Nephron (organoid): ENCODE data around the gene GMEB2.

Experiments used
- H3K27ac Mint-ChIP-seq, 3 experiments: 2 replicates each; pipeline ENCODE4 v1.8.0; 2020; ENCODE audit warnings: mixed read lengths in 3 of 3, mild to moderate bottlenecking in 2 of 3, moderate library complexity in 1 of 3
- H3K27me3 Mint-ChIP-seq: 2 replicates; pipeline ENCODE4 v1.8.0; 2021; ENCODE audit warnings: low read depth, mild to moderate bottlenecking, moderate library complexity, mixed read lengths
- H3K36me3 Mint-ChIP-seq: 2 replicates; pipeline ENCODE4 v1.8.0; 2020; ENCODE audit warnings: low read depth, mixed read lengths
- H3K4me1 Mint-ChIP-seq: 2 replicates; pipeline ENCODE4 v1.8.0; 2020; ENCODE audit warnings: mixed read lengths
- H3K4me3 Mint-ChIP-seq, 3 experiments: 2 replicates each; pipeline ENCODE4 v1.8.0; 2020; ENCODE audit warnings: mild to moderate bottlenecking in 3 of 3, mixed read lengths in 3 of 3, moderate library complexity in 2 of 3
- H3K9me3 Mint-ChIP-seq: 2 replicates; pipeline ENCODE4 v1.8.0; 2020; ENCODE audit warnings: mixed read lengths
- TF ChIP-seq, protein P1 (sequence below), 3 experiments: fragments of 200-600 bp; sonication (generic); IDR thresholded peaks; one replicate each; pipeline ENCODE4 v1.5.0; 2021; ENCODE audit warnings: antibody characterized with exemption in 3 of 3; ENCODE audit not compliant: unreplicated experiment in 3 of 3

The GMEB2 gene

DNA sequence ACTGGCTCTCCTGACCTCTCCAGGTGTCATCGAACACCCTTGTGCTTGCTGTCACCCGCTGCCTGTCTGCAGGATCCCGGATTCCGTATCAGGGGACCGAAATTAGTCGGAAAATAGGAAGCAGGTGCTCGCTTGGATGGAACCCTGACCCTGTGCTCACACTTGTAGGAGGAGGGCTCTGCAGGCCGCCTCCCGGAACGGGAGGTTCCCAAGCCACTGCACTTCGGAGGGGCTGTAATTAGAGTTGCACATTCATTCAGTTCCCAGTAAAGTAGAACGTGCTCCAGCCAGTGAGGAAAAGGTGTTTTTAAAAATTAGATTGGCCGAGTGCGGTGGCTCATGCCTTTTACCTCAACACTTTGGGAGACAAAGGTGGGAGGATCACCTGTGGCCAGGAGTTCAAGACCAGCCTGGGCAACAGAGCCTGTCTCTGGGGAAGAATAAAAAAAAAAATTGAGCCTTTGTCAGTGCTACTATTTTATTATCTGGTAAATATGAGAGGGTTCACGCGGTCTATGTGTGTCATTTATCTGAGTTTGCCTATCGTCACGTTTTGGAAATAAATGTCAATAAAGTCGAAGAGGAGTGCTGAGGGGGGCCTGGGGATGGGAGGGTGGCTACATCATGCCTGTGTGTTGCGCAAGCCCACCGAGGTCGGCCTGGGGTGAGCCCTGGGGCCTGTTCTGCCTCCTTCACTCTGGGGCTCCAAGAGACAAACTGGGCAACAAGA lies 1.5 kb upstream of the GMEB2 start:
- Mint-ChIP-seq H3K27ac (peak overlapping the region; percentile 85 to 98 (median 85)), H3K4me1 (peaks cover 15% of the 10 kb centered on the region), H3K36me3 (no peaks in the 10 kb centered on the region), H3K9me3 (no peaks in the 10 kb centered on the region), H3K27me3 (no peaks in the 10 kb centered on the region), H3K4me3 (peak overlapping the region; percentile 88 to 96 (median 94))
- TF ChIP-seq, protein P1, sequence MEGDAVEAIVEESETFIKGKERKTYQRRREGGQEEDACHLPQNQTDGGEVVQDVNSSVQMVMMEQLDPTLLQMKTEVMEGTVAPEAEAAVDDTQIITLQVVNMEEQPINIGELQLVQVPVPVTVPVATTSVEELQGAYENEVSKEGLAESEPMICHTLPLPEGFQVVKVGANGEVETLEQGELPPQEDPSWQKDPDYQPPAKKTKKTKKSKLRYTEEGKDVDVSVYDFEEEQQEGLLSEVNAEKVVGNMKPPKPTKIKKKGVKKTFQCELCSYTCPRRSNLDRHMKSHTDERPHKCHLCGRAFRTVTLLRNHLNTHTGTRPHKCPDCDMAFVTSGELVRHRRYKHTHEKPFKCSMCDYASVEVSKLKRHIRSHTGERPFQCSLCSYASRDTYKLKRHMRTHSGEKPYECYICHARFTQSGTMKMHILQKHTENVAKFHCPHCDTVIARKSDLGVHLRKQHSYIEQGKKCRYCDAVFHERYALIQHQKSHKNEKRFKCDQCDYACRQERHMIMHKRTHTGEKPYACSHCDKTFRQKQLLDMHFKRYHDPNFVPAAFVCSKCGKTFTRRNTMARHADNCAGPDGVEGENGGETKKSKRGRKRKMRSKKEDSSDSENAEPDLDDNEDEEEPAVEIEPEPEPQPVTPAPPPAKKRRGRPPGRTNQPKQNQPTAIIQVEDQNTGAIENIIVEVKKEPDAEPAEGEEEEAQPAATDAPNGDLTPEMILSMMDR (IDR thresholded peaks at IDR 0.05; ENCODE audit: unreplicated experiment in 3 of 3), result no peak

DNA sequence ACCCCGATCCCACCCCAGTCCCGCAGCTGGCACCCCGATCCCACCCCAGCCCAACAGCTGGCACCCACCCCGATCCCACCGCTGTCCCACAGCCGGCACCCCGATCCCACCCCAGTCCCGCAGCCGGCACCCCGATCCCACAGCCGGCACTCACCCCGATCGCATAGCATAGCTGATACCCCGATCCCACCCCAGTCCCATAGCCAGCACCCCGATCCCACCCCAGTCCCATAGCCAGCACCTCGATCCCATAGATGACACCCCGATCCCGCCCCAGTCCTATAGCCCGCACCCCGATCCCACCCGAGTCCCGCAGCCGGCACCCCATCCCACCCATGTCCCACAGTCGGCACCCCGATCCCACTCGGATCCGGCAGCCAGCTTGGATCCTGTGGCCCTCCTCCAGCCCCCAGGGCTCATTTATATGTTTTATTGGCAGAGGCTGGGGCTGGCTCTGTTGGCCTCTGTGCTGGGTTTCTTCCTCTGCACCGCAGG lies 897 bp upstream of the GMEB2 start:
- peaks cover 2% of the 10 kb centered on the region for H3K36me3 Mint-ChIP-seq
- no peaks in the 10 kb centered on the region for H3K27me3 Mint-ChIP-seq
- peak overlapping the region; percentile 88 to 96 (median 94) for H3K4me3 Mint-ChIP-seq
- no peaks in the 10 kb centered on the region for H3K9me3 Mint-ChIP-seq
- H3K27ac Mint-ChIP-seq, result peak overlapping the region; percentile 85 to 98 (median 85)
- TF ChIP-seq, protein P1 (IDR thresholded peaks at IDR 0.05; ENCODE audit: unreplicated experiment in 3 of 3), result no peak
- H3K4me1 Mint-ChIP-seq, result peaks cover 15% of the 10 kb centered on the region

DNA sequence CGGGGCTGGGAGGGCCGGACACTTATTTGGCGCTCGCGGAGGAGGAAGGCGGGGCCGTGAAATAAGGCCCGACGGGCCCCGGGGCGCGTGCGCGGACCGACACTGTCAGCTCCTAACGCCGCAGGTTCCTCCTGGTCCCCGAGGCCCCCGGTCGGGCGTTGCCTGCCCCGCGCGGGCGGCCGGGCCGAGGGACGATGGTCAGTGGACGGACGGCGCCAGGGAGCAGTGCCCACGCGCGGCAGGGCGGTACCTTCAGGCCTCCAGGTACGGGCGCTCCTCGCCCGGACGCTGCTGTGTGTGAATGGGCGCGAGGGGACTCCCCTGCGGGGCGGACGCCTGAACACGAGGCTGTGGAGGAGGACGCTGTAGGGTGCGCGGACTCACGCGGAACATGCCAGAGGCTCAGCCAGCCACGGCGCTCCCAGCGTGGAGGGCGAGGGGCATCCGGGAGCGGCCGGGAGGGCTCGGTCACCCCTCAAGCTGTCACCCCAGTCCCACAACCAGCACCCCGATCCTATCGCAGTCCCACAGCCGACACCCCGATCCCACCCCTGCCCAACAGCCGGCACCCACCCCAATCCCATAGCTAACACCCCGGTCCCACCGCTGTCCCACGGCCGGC lies 339 bp upstream of the GMEB2 start:
- Mint-ChIP-seq H3K36me3 (peaks cover 6% of the 10 kb centered on the region), H3K4me3 (peak overlapping the region; percentile 75 to 96 (median 88)), H3K27me3 (no peaks in the 10 kb centered on the region), H3K4me1 (peaks cover 15% of the 10 kb centered on the region), H3K9me3 (no peaks in the 10 kb centered on the region), H3K27ac (no peak overlapping the region)
- TF ChIP-seq, protein P1 (IDR thresholded peaks at IDR 0.05; ENCODE audit: unreplicated experiment in 3 of 3), result no peak

DNA sequence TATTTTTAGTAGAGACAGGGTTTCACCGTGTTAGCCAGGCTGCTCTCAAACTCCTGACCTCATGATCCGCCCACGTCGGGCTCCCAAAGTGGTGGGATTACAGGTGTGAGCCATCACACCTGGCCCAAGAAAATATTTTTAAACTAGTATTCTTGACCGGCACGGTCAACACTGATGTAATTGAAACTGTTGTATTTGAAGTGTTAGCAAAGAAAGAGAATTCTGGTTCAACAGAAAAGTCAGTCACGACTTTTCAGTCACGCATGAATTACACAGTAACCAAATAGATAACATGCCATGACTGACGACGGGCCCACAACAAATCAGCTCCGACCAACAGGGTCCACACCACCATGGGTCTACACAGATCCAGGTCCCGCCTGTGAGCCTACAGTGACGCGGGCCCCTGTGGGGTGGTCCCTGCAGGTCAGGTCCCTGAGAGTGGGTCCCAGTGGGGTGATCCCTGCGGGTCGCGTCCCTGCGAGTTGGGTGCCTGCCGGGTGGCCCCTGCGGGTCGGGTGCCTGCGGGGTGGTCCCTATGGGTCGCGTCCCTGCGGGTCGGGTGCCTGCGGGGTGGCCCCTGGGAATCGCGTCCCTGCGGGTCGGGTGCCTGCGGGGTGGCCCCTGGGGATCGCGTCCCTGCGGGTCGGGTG lies 1.0 kb downstream of the GMEB2 start:
- H3K27me3 Mint-ChIP-seq, result no peaks in the 10 kb centered on the region
- H3K4me1 Mint-ChIP-seq, result peaks cover 15% of the 10 kb centered on the region
- no peaks in the 10 kb centered on the region for H3K9me3 Mint-ChIP-seq
- TF ChIP-seq, protein P1 (IDR thresholded peaks at IDR 0.05; ENCODE audit: unreplicated experiment in 3 of 3), result no peak
- peak overlapping the region; percentile 91 to 96 (median 95) for H3K27ac Mint-ChIP-seq
- H3K4me3 Mint-ChIP-seq, result peak overlapping the region; percentile 77 to 85 (median 84)
- H3K36me3 Mint-ChIP-seq, result peaks cover 6% of the 10 kb centered on the region

DNA sequence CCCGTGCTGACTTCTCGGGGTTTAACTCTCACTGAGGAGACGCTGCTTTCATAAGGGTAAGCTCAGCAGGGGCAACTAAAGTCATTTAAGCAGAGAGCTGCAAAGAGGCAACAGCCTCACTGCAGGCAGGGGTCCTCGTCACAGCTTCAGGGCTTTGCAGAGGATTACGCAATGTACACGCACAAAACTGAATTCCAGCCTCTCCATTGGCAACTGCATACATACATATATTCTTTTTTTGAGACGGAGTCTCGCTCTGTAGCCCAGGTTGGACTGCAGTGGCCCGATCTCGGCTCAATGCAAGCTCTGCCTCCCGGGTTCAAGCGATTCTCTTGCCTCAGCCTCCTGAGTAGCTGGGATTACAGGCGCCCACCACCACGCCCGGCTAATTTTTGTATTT lies 2.4 kb downstream of the GMEB2 start:
- TF ChIP-seq, protein P1 (IDR thresholded peaks at IDR 0.05; ENCODE audit: unreplicated experiment in 3 of 3), result no peak
- Mint-ChIP-seq H3K27ac (peak overlapping the region in 2 of 3 experiments; percentile 68 to 80), H3K4me3 (peak overlapping the region; percentile 42 to 67 (median 63)), H3K4me1 (peaks cover 11% of the 10 kb centered on the region), H3K9me3 (no peaks in the 10 kb centered on the region), H3K27me3 (no peaks in the 10 kb centered on the region), H3K36me3 (peaks cover 6% of the 10 kb centered on the region)
